ENCODE measurements around the gene HIVEP3.

- no peak for TF ChIP-seq CTCF (conservative IDR thresholded peaks at IDR 0.05; ENCODE audit: low read length)
- TF ChIP-seq EZH2phosphoT487 (IDR thresholded peaks at IDR 0.05; ENCODE audit: borderline replicate concordance) = no peak
Measured at GRCh38 chr1:41901551-41901950, 17.2 kb downstream of the HIVEP3 start.

All from Loucy (cell line).